Spleen (tissue), 11 donors: ENCODE data around the gene AURKA. TPM values are rescaled to one million over a fixed set of nuclear protein-coding genes. Genes with fewer than 3 reads are reported as not detected.

Experiments
- DNase-seq: peaks from one replicate; pipeline ENCODE4 v3.0.0-alpha.2; 2020
- H3K27ac ChIP-seq, 8 donors: fragments of 200-600 bp; sonication (generic) in 7 of 8; 1 replicate in 4 of 8; 2 replicates in 4 of 8; pipeline versions ENCODE4 v1.5.0 to v1.8.0; 2016 to 2021; ENCODE audit warnings: inconsistent platforms in 4 of 8, mild to moderate bottlenecking in 4 of 8, moderate library complexity in 1 of 8
- H3K27me3 ChIP-seq, 7 donors: fragments of 200-600 bp; sonication (generic) in 6 of 7; replicated peaks in 1 of 7; 1 replicate in 4 of 7; 2 replicates in 3 of 7; pipeline versions ENCODE4 v1.5.0 to v1.8.0; 2016 to 2021; ENCODE audit warnings: inconsistent platforms in 3 of 7, mild to moderate bottlenecking in 1 of 7
- H3K36me3 ChIP-seq, 6 donors: fragments of 200-600 bp; sonication (generic) in 5 of 6; 1 replicate in 4 of 6; 2 replicates in 2 of 6; pipeline versions ENCODE4 v1.5.0 to v1.8.0; 2016 to 2021; ENCODE audit warnings: inconsistent platforms in 2 of 6
- H3K4me1 ChIP-seq, 6 donors: fragments of 200-600 bp; sonication (generic) in 5 of 6; 1 replicate in 3 of 6; 2 replicates in 3 of 6; pipeline versions ENCODE4 v1.5.0 to v1.8.0; 2016 to 2021; ENCODE audit warnings: inconsistent platforms in 3 of 6
- H3K4me3 ChIP-seq, 8 donors: fragments of 200-600 bp; sonication (generic) in 7 of 8; 1 replicate in 4 of 8; 2 replicates in 4 of 8; pipeline versions ENCODE4 v1.5.0 to v1.8.0; 2016 to 2021; ENCODE audit warnings: inconsistent platforms in 4 of 8, mild to moderate bottlenecking in 4 of 8, moderate library complexity in 2 of 8
- H3K9me3 ChIP-seq, 8 donors: fragments of 200-600 bp; sonication (generic) in 7 of 8; 1 replicate in 4 of 8; 2 replicates in 4 of 8; pipeline versions ENCODE4 v1.5.0 to v1.8.0; 2016 to 2021; ENCODE audit warnings: inconsistent platforms in 4 of 8
- POLR2A ChIP-seq, 3 donors: fragments of 450-650 bp; IDR thresholded peaks; one replicate each; pipeline ENCODE4 v1.5.1; 2017; ENCODE audit warnings: antibody characterized with exemption in 3 of 3, mild to moderate bottlenecking in 1 of 3
- POLR2AphosphoS5 ChIP-seq, 3 donors: sonication (generic); formaldehyde crosslinking; IDR thresholded peaks; one replicate each; pipeline ENCODE4 v1.5.1; 2017; ENCODE audit warnings: antibody characterized with exemption in 3 of 3
- WGBS, 5 donors: extraction: QIAGEN DNeasy Blood & Tissue Kit in 3 of 5; methylation state at CpG; one replicate each; pipeline versions ENCODE4 v1.1.5 to v1.1.7; 2013 to 2018; 5-methylcytosine and 5-hydroxymethylcytosine counted together
- intact Hi-C: fragments of 100-400 bp; cut with DNase I; formaldehyde crosslinking; loops from one replicate; pipeline ENCODE4 v1.15.0; 2023; ENCODE audit warnings: low total_unique reads
- polyA plus RNA-seq, 3 donors: library from polyadenylated mRNA; stranded (reverse); fragments of 200-250 nt; gene quantifications; one replicate each; pipeline ENCODE4 v1.2.1, GENCODE V29; 2013
- total RNA-seq, 7 donors: library from RNA; depleted of rRNA in 3 of 7; stranded (reverse); fragments of >200 nt in 3 of 7; fragmentation: NEBNext Ultra II Directional in 4 of 7; extraction: Animal tissue kit (Norgen Biotek cat#: 25700) in 4 of 7; gene quantifications; one replicate each; pipeline versions ENCODE4 v1.1.0 to v1.2.1, GENCODE V29; 2016 to 2021
- TF ChIP-seq, protein P1 (sequence below), 11 experiments: fragments of 200-600 bp in 7 of 11; fragments of 450-650 bp in 4 of 11; sonication (generic) in 4 of 11; IDR thresholded peaks in 8 of 11; conservative IDR thresholded peaks in 3 of 11; 1 replicate in 7 of 11; 2 replicates in 4 of 11; pipeline versions ENCODE4 v1.4.0 to v1.8.0; 2016 to 2021; ENCODE audit warnings: antibody characterized with exemption in 11 of 11, inconsistent platforms in 4 of 11, mild to moderate bottlenecking in 1 of 11
- donor health status: healthy with polysubstance abuse.
- donor health status: DM: no; HTN: no; CAD: no; lungs with moderate emphysema.
- donor health status: DM: no; HTN: no; CAD: no.
- donor health status: Bipolar disorder and iron deficiency.
- donor health status: healthy.
- donor health status: DM: no; HTN: no; CAD: no.
- donor health status: DM: yes; HTN: yes; CAD: no.

The AURKA gene
- total and polyA plus RNA-seq, 10 donors, result 1.6 to 10.0 (median 6.1) TPM

GRCh38 chr20:56426026-56426425 lies 34.0 kb upstream of the AURKA start:
- H3K4me1 ChIP-seq, result peaks cover 16 to 97% (median 62%) of the 10 kb centered on the region in 6 donors
- DNase-seq, result no peak

GRCh38 chr20:56424931-56425330 lies 32.9 kb upstream of the AURKA start:
- H3K4me1 ChIP-seq, result peaks cover 8 to 97% (median 61%) of the 10 kb centered on the region in 6 donors
- DNase-seq, result no peak
- no peaks in the 10 kb centered on the region for H3K27me3 ChIP-seq
- no peaks in the 10 kb centered on the region for H3K36me3 ChIP-seq
- intact Hi-C loops, result no loop called here
- H3K4me3 ChIP-seq, result no peak overlapping the region
- no peaks in the 10 kb centered on the region for H3K9me3 ChIP-seq
- 72 to 92% (median 84%) methylated on average over 1 of the region's 1 CpG for WGBS, 5 donors
- TF ChIP-seq, protein P1, sequence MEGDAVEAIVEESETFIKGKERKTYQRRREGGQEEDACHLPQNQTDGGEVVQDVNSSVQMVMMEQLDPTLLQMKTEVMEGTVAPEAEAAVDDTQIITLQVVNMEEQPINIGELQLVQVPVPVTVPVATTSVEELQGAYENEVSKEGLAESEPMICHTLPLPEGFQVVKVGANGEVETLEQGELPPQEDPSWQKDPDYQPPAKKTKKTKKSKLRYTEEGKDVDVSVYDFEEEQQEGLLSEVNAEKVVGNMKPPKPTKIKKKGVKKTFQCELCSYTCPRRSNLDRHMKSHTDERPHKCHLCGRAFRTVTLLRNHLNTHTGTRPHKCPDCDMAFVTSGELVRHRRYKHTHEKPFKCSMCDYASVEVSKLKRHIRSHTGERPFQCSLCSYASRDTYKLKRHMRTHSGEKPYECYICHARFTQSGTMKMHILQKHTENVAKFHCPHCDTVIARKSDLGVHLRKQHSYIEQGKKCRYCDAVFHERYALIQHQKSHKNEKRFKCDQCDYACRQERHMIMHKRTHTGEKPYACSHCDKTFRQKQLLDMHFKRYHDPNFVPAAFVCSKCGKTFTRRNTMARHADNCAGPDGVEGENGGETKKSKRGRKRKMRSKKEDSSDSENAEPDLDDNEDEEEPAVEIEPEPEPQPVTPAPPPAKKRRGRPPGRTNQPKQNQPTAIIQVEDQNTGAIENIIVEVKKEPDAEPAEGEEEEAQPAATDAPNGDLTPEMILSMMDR (IDR thresholded peaks at IDR 0.05 in 8 of 11, conservative IDR thresholded peaks at IDR 0.05 in 3 of 11), result no peak
- peak overlapping the region in 1 of 8 donors; percentile 28 for H3K27ac ChIP-seq

More at GRCh38 chr20:56426026-56426425, 34.0 kb upstream of the AURKA start:
- Histone ChIP-seq H3K36me3 (no peaks in the 10 kb centered on the region), H3K27me3 (no peaks in the 10 kb centered on the region), H3K4me3 (no peak overlapping the region), H3K27ac (no peak overlapping the region), H3K9me3 (no peaks in the 10 kb centered on the region)
- TF ChIP-seq POLR2AphosphoS5 (IDR thresholded peaks at IDR 0.05) (no peak), POLR2A (IDR thresholded peaks at IDR 0.05) (no peak)
- TF ChIP-seq, protein P1 (IDR thresholded peaks at IDR 0.05 in 8 of 11, conservative IDR thresholded peaks at IDR 0.05 in 3 of 11), result no peak
- intact Hi-C loops, result no loop called here
- WGBS, 5 donors, result 93 to 97% (median 94%) methylated on average over 9 of the region's 9 CpGs

DNA sequence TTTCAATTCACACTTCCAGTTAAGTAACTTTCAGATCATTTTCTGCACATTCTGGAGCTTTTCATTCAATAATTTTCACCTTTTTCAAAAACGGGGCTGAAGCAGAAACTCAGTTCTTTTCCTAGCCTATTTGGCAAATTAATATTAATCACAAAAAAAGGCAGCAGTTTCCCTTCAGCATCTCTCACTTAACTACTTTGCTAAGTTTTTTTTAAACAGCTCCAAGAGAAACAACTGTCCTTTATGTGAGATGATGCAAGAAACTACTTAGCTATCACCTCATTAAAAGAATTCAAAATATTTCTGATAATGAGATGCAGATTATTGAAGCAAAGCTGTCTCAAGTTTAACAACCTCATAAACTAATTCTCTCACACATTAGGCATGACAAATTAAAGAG lies 31.9 kb upstream of the AURKA start:
- Histone ChIP-seq H3K27ac (peak overlapping the region in 4 of 8 donors; percentile 38 to 90 (median 75)), H3K4me1 (peaks cover 6 to 97% (median 61%) of the 10 kb centered on the region in 6 donors), H3K4me3 (no peak overlapping the region), H3K36me3 (no peaks in the 10 kb centered on the region), H3K27me3 (no peaks in the 10 kb centered on the region), H3K9me3 (no peaks in the 10 kb centered on the region)
- 55 to 72% (median 60%) methylated on average over 1 of the region's 1 CpG for WGBS, 5 donors
- no peak for DNase-seq
- intact Hi-C loops, result no loop called here
- TF ChIP-seq, protein P1 (IDR thresholded peaks at IDR 0.05 in 8 of 11, conservative IDR thresholded peaks at IDR 0.05 in 3 of 11), result no peak
- TF ChIP-seq POLR2AphosphoS5 (IDR thresholded peaks at IDR 0.05) (no peak), POLR2A (IDR thresholded peaks at IDR 0.05) (no peak)

DNA sequence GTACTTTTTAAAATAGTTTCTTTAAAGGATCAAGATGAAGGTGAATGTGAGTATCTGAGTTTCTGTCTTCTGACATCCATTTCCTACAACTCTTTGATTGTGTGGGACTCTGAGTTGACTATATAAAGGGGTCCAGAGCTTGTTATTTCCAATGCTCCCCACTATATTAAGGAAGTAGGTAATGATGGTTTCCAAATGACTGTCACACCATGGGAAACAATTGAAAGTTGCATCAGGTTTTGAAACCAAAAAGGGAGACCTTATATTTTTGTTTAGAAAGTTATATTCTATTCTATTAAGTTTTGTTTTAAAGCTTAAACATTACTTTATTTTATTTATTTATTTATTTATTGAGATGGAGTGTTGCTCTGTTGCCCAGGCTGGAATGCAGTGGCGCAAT lies 31.2 kb upstream of the AURKA start:
- Histone ChIP-seq H3K9me3 (no peaks in the 10 kb centered on the region), H3K4me1 (peaks cover 6 to 97% (median 58%) of the 10 kb centered on the region in 6 donors), H3K4me3 (no peak overlapping the region), H3K27me3 (no peaks in the 10 kb centered on the region), H3K36me3 (no peaks in the 10 kb centered on the region), H3K27ac (peak overlapping the region in 6 of 8 donors; percentile 55 to 90 (median 76))
- 96 to 100% (median 97%) methylated on average over 1 of the region's 1 CpG for WGBS, 5 donors
- no peak for TF ChIP-seq POLR2A (IDR thresholded peaks at IDR 0.05)
- TF ChIP-seq, protein P1 (IDR thresholded peaks at IDR 0.05 in 8 of 11, conservative IDR thresholded peaks at IDR 0.05 in 3 of 11), result no peak
- no peak for TF ChIP-seq POLR2AphosphoS5 (IDR thresholded peaks at IDR 0.05)
- DNase-seq, result no peak
- intact Hi-C loops, result no loop called here
